Measurements from ENCODE around the gene AHI1. TPM values are rescaled to one million over a fixed set of nuclear protein-coding genes. Genes with fewer than 3 reads are reported as not detected.

Gene AHI1
- polyA plus RNA-seq, 1 of the 3 experiments (the other 2 are of a cell fraction): 7.3 TPM

GRCh38 chr6:135311446-135312200, 185.9 kb downstream of the AHI1 start:
- Histone ChIP-seq H3K27me3 (ENCODE audit: insufficient read depth) (no peaks in the 10 kb centered on the region), H3K36me3 (replicated peaks in 1 of 2; ENCODE audit: control insufficient read depth in 1 of 2, insufficient read depth in 2 of 2, low read length in 1 of 2) (peaks cover 0 to 4% of the 10 kb centered on the region in 2 experiments), H3K79me2 (ENCODE audit: insufficient read depth) (no peaks in the 10 kb centered on the region), H3K27ac (ENCODE audit: low read depth in 2 of 2, low read length in 1 of 2) (no peak overlapping the region), H3K9me2 (no peaks in the 10 kb centered on the region), H3K9me3 (no peaks in the 10 kb centered on the region), H3F3A (replicated peaks; ENCODE audit: insufficient read depth) (peaks cover 7% of the 10 kb centered on the region), H3K9ac (no peak overlapping the region), H3K4me3 (ENCODE audit: low read depth in 2 of 2, low read length in 1 of 2) (no peak overlapping the region), H3K4me2 (no peak overlapping the region), H2AFZ (ENCODE audit: low read depth) (no peak overlapping the region), H4K20me1 (ENCODE audit: insufficient read depth) (no peaks in the 10 kb centered on the region), H3K4me1 (ENCODE audit: control insufficient read depth in 1 of 2, insufficient read depth in 2 of 2, low read depth in 1 of 2, low read length in 1 of 2) (no peaks in the 10 kb centered on the region; a peak in 1 of 4 replicates)
- TF ChIP-seq USF1 (IDR thresholded peaks at IDR 0.05; ENCODE audit: borderline replicate concordance, low read depth) (no peak), CHD2 (IDR thresholded peaks at IDR 0.05; ENCODE audit: low read length, partially characterized antibody) (no peak), JUND (IDR thresholded peaks at IDR 0.05) (no peak), SMC3 (IDR thresholded peaks at IDR 0.05; ENCODE audit: low read depth, low read length) (no peak), MEF2A (IDR thresholded peaks at IDR 0.05; ENCODE audit: borderline replicate concordance, low read depth) (no peak), CTCF (IDR thresholded peaks at IDR 0.05) (no peak)
- DNase-seq: no peak
- 89% methylated on average over 4 of the region's 4 CpGs for WGBS (ENCODE audit: low lambda C conversion rate)
- ChIA-PET POLR2A (no interaction called here), CTCF (no interaction called here)

- Histone ChIP-seq H3K9me3 (no peaks in the 10 kb centered on the region), H2AFZ (ENCODE audit: low read depth) (no peak overlapping the region), H3K9me2 (no peaks in the 10 kb centered on the region), H3K9ac (no peak overlapping the region), H3K36me3 (replicated peaks in 1 of 2; ENCODE audit: control insufficient read depth in 1 of 2, insufficient read depth in 2 of 2, low read length in 1 of 2) (peaks cover 0 to 4% of the 10 kb centered on the region in 2 experiments), H4K20me1 (ENCODE audit: insufficient read depth) (no peaks in the 10 kb centered on the region), H3K4me2 (no peak overlapping the region), H3K27ac (ENCODE audit: low read depth in 2 of 2, low read length in 1 of 2) (no peak overlapping the region), H3K4me3 (ENCODE audit: low read depth in 2 of 2, low read length in 1 of 2) (no peak overlapping the region), H3F3A (replicated peaks; ENCODE audit: insufficient read depth) (peaks cover 11% of the 10 kb centered on the region), H3K27me3 (ENCODE audit: insufficient read depth) (no peaks in the 10 kb centered on the region), H3K79me2 (ENCODE audit: insufficient read depth) (no peaks in the 10 kb centered on the region), H3K4me1 (ENCODE audit: control insufficient read depth in 1 of 2, insufficient read depth in 2 of 2, low read depth in 1 of 2, low read length in 1 of 2) (no peaks in the 10 kb centered on the region; a peak in 1 of 4 replicates)
- 95% methylated on average over 1 of the region's 1 CpG for WGBS (ENCODE audit: low lambda C conversion rate)
- ChIA-PET POLR2A (no interaction called here), CTCF (no interaction called here)
- no peak for TF ChIP-seq RCOR1 (IDR thresholded peaks at IDR 0.05; ENCODE audit: low read length)
- TF ChIP-seq TAF1 (IDR thresholded peaks at IDR 0.05; ENCODE audit: borderline replicate concordance, low read depth, low read length): no peak
- TF ChIP-seq FOSL2 (IDR thresholded peaks at IDR 0.05; ENCODE audit: borderline replicate concordance, low read depth): no peak
- TF ChIP-seq POLR2AphosphoS5 (IDR thresholded peaks at IDR 0.05; ENCODE audit: low read depth, low read length): no peak
- no peak for DNase-seq
Observed at GRCh38 chr6:135310291-135310690, 187.2 kb downstream of the AHI1 start.
